HL-60/S4 treated with retinoic acid at 250 ng/mL for 4 days and 3 days (cell line): Measurements from ENCODE around the gene CYTL1.
"Not testable (repeated sequence)": the region's sequence is repeated elsewhere in the genome, so short reads cannot be mapped to it uniquely, and the experiment has no call there.

Source experiments
- in situ Hi-C: fragments of 300-500 bp; cut with MboI; formaldehyde crosslinking; loops from 2 replicates; pipeline ENCODE4 v1.7.0; 2022; ENCODE audit warnings: low sequenced_read_pairs

The CYTL1 gene, protein sequence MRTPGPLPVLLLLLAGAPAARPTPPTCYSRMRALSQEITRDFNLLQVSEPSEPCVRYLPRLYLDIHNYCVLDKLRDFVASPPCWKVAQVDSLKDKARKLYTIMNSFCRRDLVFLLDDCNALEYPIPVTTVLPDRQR

GRCh38 chr4:5019274-5019673 lies at the start of gene CYTL1:
Gene CYTL1 (minus strand): TSS chr4:5019458. CDS start chr4:5019445, 13 bp downstream.
- in situ Hi-C loops = no loop called here

- in situ Hi-C loops = no loop called here
Measured at GRCh38 chr4:5067908-5068307, 48.6 kb upstream of the CYTL1 start.

DNA sequence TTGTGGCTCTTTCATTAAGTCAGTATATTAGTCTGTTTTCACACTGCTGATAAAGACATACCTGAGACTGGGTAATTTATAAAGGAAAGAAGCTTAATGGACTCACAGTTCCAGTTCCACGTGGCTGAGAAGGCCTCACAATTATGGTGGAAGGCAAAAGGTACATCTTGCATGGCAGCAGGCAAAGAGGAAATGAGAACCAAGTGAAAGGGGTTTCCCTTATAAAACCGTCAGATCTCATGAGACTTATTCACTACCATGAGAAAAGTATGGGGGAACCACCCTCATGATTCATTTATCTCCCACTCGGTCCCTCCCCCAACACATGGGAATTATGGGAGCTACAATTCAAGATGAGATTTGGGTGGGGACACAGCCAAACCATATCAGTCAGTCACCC lies 47.7 kb upstream of the CYTL1 start:
- in situ Hi-C loops = not testable (repeated sequence)

GRCh38 chr4:5066101-5066500 lies 46.8 kb upstream of the CYTL1 start:
- in situ Hi-C loops = no loop called here

DNA sequence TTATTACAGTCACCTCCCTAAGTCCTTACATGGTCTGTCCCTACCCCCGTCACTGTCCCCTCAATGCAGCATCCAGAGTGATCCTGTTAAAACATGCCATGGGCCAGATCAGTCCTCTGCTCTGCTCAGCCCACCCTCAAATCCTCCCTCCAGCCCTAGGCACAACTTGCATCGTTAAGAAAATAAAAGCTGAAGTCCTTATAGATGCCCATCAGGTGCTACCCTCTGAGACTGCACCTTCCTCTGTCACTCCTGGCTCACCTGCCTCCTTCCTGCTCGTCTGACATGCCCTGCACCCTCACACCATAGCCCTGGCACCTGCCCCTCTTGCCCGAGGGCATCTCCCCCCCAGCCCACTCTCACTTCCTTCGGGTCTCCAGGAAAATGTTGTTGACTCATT lies 36.2 kb upstream of the CYTL1 start:
- in situ Hi-C loops = no loop called here

- in situ Hi-C loops = no loop called here
Measured at GRCh38 chr4:5054532-5054931, 35.3 kb upstream of the CYTL1 start.

GRCh38 chr4:5052726-5053425 lies 33.6 kb upstream of the CYTL1 start:
- in situ Hi-C loops = no loop called here

GRCh38 chr4:5052204-5052702 lies 33.0 kb upstream of the CYTL1 start:
- in situ Hi-C loops = no loop called here

GRCh38 chr4:5051278-5052203 lies 32.3 kb upstream of the CYTL1 start, which contains the start of gene STK32B:
Gene STK32B (plus strand): TSS chr4:5051480.
- in situ Hi-C loops = no loop called here

DNA sequence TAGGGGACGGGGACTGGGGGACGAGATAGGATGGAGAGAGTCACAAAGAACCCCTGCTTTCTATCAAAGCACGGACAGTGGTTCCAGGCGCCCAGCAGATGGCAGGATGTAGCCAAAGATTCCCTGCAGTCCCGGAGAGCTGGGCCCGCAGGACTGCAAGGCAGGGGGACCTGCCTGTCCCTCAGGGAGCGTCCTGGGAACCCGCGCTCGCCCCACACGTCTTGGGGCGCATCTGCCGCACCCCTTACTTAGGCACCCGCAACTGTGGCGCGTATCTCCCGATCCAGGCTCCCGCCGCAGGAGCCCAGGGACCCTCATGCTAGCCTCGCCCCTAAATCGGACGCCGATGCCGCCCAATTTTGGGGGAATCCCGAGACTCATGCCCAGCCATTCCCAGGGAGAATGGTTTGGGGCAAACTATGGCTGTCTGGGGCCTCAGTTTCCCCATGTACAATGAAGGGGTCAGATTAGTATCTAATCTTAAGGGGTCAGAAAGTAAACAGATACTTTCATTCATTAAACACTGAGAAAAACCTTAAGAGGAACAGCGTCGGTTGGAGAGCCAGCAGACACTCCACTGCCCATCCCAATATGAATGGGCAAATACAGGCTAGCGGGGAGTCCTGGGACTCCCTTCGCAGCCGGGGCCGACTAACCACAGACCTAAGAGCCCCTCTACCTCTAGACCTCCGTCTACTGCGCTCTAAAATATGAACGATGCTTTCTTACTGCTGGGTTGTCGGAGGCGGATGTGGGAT lies 31.4 kb upstream of the CYTL1 start:
- in situ Hi-C loops = no loop called here

- in situ Hi-C loops = no loop called here
Measured at GRCh38 chr4:5048721-5049120, 29.5 kb upstream of the CYTL1 start.

GRCh38 chr4:5045097-5045496 lies 25.8 kb upstream of the CYTL1 start:
- in situ Hi-C loops = no loop called here

DNA sequence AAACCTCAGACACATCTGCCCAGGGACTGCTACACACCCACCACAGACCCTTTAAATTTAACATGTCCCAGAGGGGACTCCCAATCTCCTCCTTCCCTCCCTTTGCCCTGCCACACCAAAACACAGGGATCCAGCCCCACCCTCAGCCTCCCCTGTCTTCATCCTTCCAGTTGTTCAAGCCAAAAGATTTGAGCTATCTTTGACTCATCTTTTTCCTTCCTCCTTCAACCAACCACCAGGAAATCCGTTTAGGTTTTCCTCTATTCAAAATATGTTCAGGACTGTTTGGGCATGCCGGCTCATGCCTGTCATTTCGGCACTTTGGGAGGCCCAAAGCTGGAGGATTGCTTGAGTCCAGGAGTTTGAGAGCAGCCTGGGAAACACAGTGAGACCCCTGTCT lies 25.1 kb upstream of the CYTL1 start:
- in situ Hi-C loops = no loop called here

DNA sequence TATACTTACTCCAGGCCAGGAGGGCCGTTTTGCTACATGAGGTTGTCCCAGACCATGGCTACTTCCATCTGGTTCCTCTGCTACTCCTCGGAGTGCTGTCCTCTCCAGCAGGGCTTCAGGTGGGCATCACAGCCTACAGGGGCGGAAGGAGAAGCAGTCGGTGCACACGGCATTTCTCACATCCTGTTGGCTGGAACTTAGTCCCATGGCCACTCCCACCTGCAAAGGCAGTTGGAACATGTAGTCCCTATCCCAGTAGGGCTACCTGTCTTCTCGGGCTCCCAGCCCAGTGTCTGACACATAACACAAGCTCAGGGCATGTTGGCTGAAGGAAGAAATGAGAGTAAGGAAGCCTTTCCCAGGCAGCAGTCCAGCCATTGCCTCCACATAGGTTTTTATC lies 24.3 kb upstream of the CYTL1 start:
- in situ Hi-C loops = no loop called here

DNA sequence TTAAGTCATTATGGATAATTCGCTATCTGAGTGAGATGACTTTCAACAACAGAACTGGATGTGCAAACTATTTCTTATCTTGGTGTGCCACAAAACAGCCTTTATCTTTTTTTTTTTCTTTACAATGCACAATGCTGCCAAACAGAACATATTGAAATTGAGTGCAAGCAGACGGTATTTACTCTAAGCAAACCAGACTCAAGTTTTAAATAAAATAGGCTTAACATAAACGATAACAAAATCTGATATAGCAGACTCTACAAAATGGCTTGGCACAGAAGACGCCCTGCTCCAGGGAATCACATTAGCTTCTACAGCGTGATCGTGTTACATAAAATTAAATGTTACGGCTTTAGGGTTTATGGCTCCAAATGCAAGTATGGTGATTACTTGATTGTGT lies 22.4 kb upstream of the CYTL1 start:
- in situ Hi-C loops = no loop called here

DNA sequence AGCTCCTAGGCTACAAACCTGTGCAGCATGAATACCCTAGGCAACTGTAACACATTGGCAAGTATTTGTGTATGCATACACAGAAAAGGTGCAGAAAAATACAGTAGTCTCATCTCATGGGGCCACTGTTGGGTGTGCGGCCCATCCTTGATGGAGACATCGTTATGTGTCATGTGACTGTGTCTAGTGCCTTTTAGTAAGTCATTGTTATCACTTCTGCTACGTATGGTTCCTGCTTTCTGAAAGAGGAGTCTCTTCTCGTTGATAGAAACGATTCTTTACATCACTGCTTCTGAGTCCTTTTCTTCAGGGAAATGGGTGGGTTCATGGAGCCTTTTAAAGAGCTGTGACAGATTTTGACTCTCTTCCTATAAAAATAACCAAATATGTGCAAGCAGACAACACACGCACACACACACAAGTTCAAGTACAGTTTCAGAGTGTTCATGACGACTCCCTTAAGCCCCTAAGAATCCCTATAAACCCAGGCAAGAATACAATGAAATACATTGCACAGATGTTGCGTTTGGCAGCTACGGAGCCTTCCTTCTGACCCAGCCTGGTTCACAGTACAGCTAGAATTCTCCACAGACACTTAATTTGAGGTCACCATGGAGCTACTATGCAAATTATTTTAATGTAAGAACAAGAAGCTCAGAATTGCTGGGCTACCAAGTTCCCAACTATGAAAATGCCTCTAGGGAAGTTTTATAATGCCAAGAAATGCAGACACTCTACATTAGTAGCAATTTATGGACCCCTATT lies 21.8 kb upstream of the CYTL1 start:
- in situ Hi-C loops = no loop called here

DNA sequence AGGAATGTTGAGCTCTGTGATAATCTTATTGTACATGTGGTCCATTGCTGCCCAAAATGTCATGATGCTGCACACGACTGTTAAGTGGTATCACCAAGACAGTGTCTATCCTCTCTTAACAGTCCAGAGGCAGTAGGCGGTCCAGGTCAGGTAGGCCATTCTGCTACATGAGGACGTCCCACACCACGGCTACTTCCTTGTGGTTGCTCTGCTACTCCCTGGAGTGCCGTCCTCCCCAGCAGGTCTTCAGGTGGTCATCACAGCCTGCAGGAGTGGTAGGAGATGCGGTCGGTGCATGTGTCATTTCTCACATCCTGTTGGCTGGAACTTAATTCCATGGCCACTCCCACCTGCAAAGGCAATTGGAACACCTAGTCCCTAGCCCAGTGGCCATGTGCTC lies 20.5 kb upstream of the CYTL1 start:
- in situ Hi-C loops = no loop called here

- in situ Hi-C loops = no loop called here
Measured at GRCh38 chr4:5037553-5038551, 18.6 kb upstream of the CYTL1 start.

- in situ Hi-C loops = no loop called here
Measured at GRCh38 chr4:5036239-5036638, 17.0 kb upstream of the CYTL1 start.
